Retinal pigment epithelial cell (primary cell): ENCODE measurements around the gene OR51A2.
A peak's percentile ranks its signal among the peaks of the same experiment; 100 is the strongest.
"Not testable (repeated sequence)": the region's sequence is repeated elsewhere in the genome, so short reads cannot be mapped to it uniquely, and the experiment has no call there.

ENCODE experiments used
- DNase-seq: peaks from one replicate; pipeline ENCODE4 v3.0.0-alpha.2; 2010; ENCODE audit warnings: low read depth
- H3K4me3 ChIP-seq: 2 replicates; pipeline ENCODE4 v1.5.1; 2011; ENCODE audit warnings: mild to moderate bottlenecking, low read length, control low read depth, moderate library complexity
- CTCF ChIP-seq: conservative IDR thresholded peaks from 2 replicates; pipeline ENCODE4 v1.5.1; 2011; ENCODE audit warnings: low read depth, low read length, control low read depth, inconsistent platforms

OR51A2 gene, protein sequence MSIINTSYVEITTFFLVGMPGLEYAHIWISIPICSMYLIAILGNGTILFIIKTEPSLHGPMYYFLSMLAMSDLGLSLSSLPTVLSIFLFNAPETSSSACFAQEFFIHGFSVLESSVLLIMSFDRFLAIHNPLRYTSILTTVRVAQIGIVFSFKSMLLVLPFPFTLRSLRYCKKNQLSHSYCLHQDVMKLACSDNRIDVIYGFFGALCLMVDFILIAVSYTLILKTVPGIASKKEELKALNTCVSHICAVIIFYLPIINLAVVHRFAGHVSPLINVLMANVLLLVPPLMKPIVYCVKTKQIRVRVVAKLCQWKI

GRCh38 chr11:4955613-4956012, at the start of gene OR51A2:
Gene OR51A2, minus strand, starts transcription at chr11:4955713. Its CDS starts 0 bp downstream, at chr11:4955713.
- not testable (repeated sequence) for DNase-seq, H3K4me3 ChIP-seq

DNA sequence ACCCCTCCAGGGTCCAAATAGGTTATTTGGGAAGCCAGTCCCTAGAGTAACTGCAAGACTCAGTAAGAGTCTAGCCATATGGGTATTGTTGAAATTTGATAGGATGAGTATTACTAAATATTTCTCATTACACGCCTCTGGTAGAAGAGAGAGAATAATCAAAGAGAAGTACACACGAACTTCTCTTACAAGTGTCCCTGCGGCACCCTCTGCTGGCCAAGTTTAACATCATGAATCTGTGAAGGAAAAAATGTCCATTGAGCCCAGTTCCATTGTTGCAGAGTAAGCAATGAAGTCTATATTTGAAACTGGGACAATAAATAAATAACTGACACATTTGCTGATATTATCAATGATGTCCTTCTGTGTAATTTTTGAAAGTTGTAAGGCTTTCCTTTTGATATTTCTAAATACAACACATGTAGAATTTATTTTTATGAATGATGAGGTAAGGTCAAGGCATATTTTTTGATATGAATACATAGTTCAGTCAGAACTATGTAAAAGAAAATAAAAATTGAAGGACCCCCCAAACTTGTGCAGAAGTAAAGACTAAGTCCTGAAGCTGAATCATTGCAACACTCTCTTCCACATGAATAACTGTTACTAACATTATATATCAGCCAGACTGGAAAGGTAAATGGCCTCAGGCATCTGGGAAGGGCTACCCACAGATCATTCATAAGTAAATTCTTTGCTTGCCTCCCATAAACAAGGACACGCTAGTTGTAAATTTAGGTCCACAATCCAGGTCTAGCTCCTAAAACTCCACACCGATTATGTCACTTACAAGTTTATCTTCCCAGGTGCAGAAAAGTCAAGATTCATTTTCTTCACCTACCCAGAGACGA, 49.1 kb upstream of the OR51A2 start:
- DNase-seq = peak; percentile 12
- peak; percentile 73 for TF ChIP-seq CTCF
- H3K4me3 ChIP-seq = no peak overlapping the region

DNA sequence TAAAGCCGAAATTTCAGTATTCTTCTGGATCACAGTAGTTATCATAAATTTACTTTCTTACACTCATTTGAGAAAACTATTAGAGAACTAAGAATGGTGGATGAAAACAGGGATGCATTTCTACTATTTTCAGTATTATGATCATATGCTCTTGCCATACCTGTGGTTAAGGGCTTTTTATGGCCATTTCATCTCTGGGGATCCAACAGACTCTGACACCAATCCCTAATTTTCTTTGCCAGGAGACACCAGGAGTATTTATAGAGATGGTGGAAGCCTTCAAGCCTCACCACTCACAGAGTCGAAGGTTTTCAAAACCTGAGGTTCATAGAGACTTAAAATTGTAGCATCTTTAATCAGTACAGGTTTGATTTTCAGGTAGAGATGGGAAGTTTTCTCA, 39.0 kb upstream of the OR51A2 start, which contains the start of gene OR51L1:
TSS of gene OR51L1 (plus strand) at position 301 of the 400 bp plus-strand sequence. CDS start 4,132 bp downstream, outside the sequence.
- no peak for TF ChIP-seq CTCF
- DNase-seq = no peak
- H3K4me3 ChIP-seq = no peak within 1 kb of the TSS

DNA sequence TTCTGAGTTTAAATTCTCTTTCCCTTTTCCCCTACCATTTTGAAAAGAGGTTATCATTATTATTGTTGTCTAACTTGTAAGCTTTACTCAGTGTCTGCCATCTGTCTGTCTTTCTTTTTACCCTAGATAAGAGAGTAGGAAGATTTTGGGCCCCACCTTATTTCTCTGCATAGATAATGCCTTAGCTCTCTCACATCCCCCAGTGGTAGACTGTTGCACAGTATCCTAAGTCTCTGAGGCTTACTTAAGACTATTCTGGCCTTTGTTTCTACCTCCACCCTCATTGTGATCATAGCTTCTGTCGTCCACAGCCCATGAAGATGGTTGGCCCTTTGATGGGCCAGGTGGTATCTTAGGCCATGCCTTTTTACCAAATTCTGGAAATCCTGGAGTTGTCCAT, 35.5 kb upstream of the OR51A2 start:
- DNase-seq = no peak
- TF ChIP-seq CTCF = peak; percentile 54
- no peak overlapping the region for H3K4me3 ChIP-seq

DNA sequence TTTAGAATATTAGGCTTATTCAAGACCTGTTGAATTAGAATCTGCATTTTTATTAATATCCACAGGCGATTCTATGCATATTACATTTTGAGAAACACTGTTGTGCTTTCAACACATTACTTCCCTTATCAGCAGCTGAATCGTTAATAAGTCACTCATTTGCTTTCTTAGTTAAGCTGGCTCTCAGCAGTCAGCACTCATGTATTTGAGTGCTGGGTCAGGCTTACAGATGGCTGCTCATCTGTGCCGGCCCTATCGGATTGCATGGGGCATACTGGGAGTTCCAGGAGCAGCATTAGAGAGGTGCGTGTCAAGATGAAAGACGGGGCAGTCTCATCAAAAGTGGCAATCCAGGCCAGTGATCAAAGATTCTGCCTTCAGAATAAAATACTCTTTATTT, 28.3 kb upstream of the OR51A2 start:
- DNase-seq = no peak
- no peak overlapping the region for H3K4me3 ChIP-seq
- TF ChIP-seq CTCF = no peak

GRCh38 chr11:4982678-4983077, 27.2 kb upstream of the OR51A2 start:
- DNase-seq = no peak
- H3K4me3 ChIP-seq = no peak overlapping the region
- TF ChIP-seq CTCF = no peak

GRCh38 chr11:4979036-4979435, 23.5 kb upstream of the OR51A2 start:
- no peak for DNase-seq
- TF ChIP-seq CTCF = no peak
- no peak overlapping the region for H3K4me3 ChIP-seq
